ENCODE measurements around the gene HCN1. TPM values are rescaled to one million over a fixed set of nuclear protein-coding genes. Genes with fewer than 3 reads are reported as not detected.

Gene HCN1
- total and polyA plus RNA-seq, 2 of the 4 experiments (the other 2 are of a cell fraction): not detected

- H2BK15ac ChIP-seq (ENCODE audit: low read depth, low read length): no peak overlapping the region
- H2AFZ ChIP-seq (replicated peaks; ENCODE audit: low read length, poor library complexity): no peak overlapping the region
- H4K20me1 ChIP-seq (ENCODE audit: insufficient read depth, low read length): no peaks in the 10 kb centered on the region
- no peak overlapping the region for H3K4me2 ChIP-seq (ENCODE audit: low read depth, low read length)
- H2AK9ac ChIP-seq (replicated peaks; ENCODE audit: low read depth, low read length, poor library complexity): no peak overlapping the region
- TF ChIP-seq USF2 (IDR thresholded peaks at IDR 0.05; ENCODE audit: low read depth, low read length) (no peak), BHLHE40 (IDR thresholded peaks at IDR 0.05; ENCODE audit: low read depth, low read length) (no peak), SMC3 (IDR thresholded peaks at IDR 0.05; ENCODE audit: low read depth, low read length) (no peak), RFX5 (IDR thresholded peaks at IDR 0.05; ENCODE audit: low read depth, low read length) (no peak), FOS (IDR thresholded peaks at IDR 0.05; ENCODE audit: low read depth, low read length) (no peak), CHD1 (IDR thresholded peaks at IDR 0.05; ENCODE audit: low read depth, low read length) (no peak), RCOR1 (IDR thresholded peaks at IDR 0.05; ENCODE audit: insufficient replicate concordance, low read length) (no peak), MAFK (IDR thresholded peaks at IDR 0.05; ENCODE audit: low read depth, low read length) (no peak), POLR2A (IDR thresholded peaks at IDR 0.05; ENCODE audit: low read depth, low read length) (no peak), CTCF (conservative IDR thresholded peaks at IDR 0.05; ENCODE audit: low read depth, low read length) (no peak), RAD21 (IDR thresholded peaks at IDR 0.05; ENCODE audit: low read length) (no peak), CEBPB (IDR thresholded peaks at IDR 0.05; ENCODE audit: low read depth, low read length) (no peak)
- no peak overlapping the region for H3K56ac ChIP-seq (ENCODE audit: extremely low read depth, insufficient read depth, low read length)
- intact Hi-C loops (cut with micrococcal nuclease) (no loop called here), in situ Hi-C loops (cut with MboI; ENCODE audit: low sequenced_read_pairs) (no loop called here), dilution Hi-C loops (cut with HindIII; ENCODE audit: low sequenced_read_pairs, unreplicated experiment) (no loop called here)
- H4K91ac ChIP-seq (ENCODE audit: insufficient read depth, low read depth, low read length): no peak overlapping the region
- H3K4ac ChIP-seq (ENCODE audit: low read depth, low read length): no peak overlapping the region
- no peak overlapping the region for H3K4me3 ChIP-seq (ENCODE audit: insufficient read depth, low read depth, low read length)
- H2BK5ac ChIP-seq (ENCODE audit: low read depth, low read length, poor library complexity, severe bottlenecking): no peak overlapping the region
- H4K5ac ChIP-seq (ENCODE audit: low read depth, low read length): no peak overlapping the region
- H4K8ac ChIP-seq (ENCODE audit: low read depth in 2 of 2, low read length in 2 of 2): no peak overlapping the region
- no peaks in the 10 kb centered on the region for H3K27me3 ChIP-seq (ENCODE audit: control insufficient read depth, insufficient read depth, low read length)
- no peaks in the 10 kb centered on the region for H3K9me1 ChIP-seq (ENCODE audit: insufficient read depth, low read length)
- H3K18ac ChIP-seq (ENCODE audit: low read depth, low read length): no peak overlapping the region
- no CpG with 5 or more reads among the region's 2 CpGs for WGBS, 2 experiments (ENCODE audit: extremely low coverage in 2 of 2, insufficient read length in 1 of 2)
- H3K27ac ChIP-seq (ENCODE audit: insufficient read depth, low read length): no peak overlapping the region
- no peaks in the 10 kb centered on the region for H3K36me3 ChIP-seq (ENCODE audit: control insufficient read depth, insufficient read depth, low read length)
- no peaks in the 10 kb centered on the region for H3K79me1 ChIP-seq (ENCODE audit: low read depth in 1 of 2, low read length in 2 of 2)
- no peak overlapping the region for H2BK20ac ChIP-seq (ENCODE audit: low read depth, low read length)
- no peaks in the 10 kb centered on the region; the same call in 1 of the 2 replicates for H3K9me3 ChIP-seq (ENCODE audit: control insufficient read depth, insufficient read depth, low read length)
- ATAC-seq (ENCODE audit: low read depth): no peak
- H3K4me1 ChIP-seq (ENCODE audit: control insufficient read depth, insufficient read depth, low read length): no peaks in the 10 kb centered on the region
- H2BK120ac ChIP-seq (ENCODE audit: low read depth, low read length): no peak overlapping the region
- no peak for DNase-seq
- no peak overlapping the region for H2AK5ac ChIP-seq (ENCODE audit: low read depth, low read length)
- no peak overlapping the region for H3K14ac ChIP-seq (replicated peaks; ENCODE audit: low read depth, low read length)
- BruUV-seq (replicated peaks): no TSS peak
- CTCF ChIA-PET: no interaction called here
- H3K23ac ChIP-seq (ENCODE audit: low read depth, low read length): no peak overlapping the region
- POLR2A ChIA-PET (ENCODE audit: unreplicated experiment): no interaction called here
- no peak overlapping the region for H3K9ac ChIP-seq (ENCODE audit: low read depth, low read length)
These were observed 8.5 kb downstream of the HCN1 start for GRCh38 chr5:45687701-45688100.

All from IMR-90 (cell line).